ENCODE measurements around the gene CALN1.

DNA sequence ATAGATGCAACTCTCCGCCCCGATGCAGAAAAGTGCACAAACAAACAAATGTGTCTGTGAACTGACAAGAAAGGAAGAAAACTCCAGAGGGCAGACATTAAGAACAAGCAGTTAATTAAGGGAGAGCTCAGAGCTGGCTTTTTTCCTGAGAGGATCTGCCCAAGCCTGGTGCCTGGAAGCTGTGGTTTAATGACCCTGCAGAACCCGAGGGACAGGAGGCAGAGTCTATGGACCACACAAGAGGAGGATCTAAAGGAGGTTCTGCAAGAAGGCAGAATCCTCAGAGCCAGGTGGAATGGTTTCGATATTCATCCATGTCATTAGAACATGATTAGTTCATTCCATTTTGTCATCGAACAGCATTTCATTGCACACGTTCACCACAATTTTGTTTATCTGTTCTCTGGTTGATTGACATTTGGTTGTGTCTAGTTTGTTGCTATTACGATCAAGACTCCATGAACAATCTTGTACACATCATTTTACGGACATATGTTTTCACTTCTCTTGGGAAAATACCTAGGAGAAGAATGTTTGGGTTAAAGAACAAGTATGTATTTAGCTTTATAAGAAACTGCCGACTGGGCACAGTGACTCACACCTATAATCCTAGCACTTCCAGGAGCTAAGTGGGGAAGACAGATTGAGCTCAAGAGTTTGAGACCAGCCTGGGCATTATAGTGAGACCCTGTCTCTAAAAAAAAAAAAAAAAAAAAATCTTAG lies 560.2 kb downstream of the CALN1 start:
- TF ChIP-seq, protein P1, sequence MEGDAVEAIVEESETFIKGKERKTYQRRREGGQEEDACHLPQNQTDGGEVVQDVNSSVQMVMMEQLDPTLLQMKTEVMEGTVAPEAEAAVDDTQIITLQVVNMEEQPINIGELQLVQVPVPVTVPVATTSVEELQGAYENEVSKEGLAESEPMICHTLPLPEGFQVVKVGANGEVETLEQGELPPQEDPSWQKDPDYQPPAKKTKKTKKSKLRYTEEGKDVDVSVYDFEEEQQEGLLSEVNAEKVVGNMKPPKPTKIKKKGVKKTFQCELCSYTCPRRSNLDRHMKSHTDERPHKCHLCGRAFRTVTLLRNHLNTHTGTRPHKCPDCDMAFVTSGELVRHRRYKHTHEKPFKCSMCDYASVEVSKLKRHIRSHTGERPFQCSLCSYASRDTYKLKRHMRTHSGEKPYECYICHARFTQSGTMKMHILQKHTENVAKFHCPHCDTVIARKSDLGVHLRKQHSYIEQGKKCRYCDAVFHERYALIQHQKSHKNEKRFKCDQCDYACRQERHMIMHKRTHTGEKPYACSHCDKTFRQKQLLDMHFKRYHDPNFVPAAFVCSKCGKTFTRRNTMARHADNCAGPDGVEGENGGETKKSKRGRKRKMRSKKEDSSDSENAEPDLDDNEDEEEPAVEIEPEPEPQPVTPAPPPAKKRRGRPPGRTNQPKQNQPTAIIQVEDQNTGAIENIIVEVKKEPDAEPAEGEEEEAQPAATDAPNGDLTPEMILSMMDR (IDR thresholded peaks at IDR 0.05; ENCODE audit: poor library complexity, severe bottlenecking): no peak
- TF ChIP-seq POLR2AphosphoS5 (IDR thresholded peaks at IDR 0.05): no peak
- TF ChIP-seq SMC3 (conservative IDR thresholded peaks at IDR 0.05; ENCODE audit: poor library complexity): no peak
- TF ChIP-seq, protein P2, sequence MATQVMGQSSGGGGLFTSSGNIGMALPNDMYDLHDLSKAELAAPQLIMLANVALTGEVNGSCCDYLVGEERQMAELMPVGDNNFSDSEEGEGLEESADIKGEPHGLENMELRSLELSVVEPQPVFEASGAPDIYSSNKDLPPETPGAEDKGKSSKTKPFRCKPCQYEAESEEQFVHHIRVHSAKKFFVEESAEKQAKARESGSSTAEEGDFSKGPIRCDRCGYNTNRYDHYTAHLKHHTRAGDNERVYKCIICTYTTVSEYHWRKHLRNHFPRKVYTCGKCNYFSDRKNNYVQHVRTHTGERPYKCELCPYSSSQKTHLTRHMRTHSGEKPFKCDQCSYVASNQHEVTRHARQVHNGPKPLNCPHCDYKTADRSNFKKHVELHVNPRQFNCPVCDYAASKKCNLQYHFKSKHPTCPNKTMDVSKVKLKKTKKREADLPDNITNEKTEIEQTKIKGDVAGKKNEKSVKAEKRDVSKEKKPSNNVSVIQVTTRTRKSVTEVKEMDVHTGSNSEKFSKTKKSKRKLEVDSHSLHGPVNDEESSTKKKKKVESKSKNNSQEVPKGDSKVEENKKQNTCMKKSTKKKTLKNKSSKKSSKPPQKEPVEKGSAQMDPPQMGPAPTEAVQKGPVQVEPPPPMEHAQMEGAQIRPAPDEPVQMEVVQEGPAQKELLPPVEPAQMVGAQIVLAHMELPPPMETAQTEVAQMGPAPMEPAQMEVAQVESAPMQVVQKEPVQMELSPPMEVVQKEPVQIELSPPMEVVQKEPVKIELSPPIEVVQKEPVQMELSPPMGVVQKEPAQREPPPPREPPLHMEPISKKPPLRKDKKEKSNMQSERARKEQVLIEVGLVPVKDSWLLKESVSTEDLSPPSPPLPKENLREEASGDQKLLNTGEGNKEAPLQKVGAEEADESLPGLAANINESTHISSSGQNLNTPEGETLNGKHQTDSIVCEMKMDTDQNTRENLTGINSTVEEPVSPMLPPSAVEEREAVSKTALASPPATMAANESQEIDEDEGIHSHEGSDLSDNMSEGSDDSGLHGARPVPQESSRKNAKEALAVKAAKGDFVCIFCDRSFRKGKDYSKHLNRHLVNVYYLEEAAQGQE (IDR thresholded peaks at IDR 0.05; ENCODE audit: borderline replicate concordance): no peak
- no peak for TF ChIP-seq EZH2 (IDR thresholded peaks at IDR 0.05; ENCODE audit: borderline replicate concordance, insufficient read depth, low read length, poor library complexity, severe bottlenecking)
- TF ChIP-seq EP300 (conservative IDR thresholded peaks at IDR 0.05; ENCODE audit: poor library complexity, severe bottlenecking): no peak
- no peak for TF ChIP-seq TAF1 (IDR thresholded peaks at IDR 0.05; ENCODE audit: low read depth)

Data from neural cell (in vitro differentiated cells).